HCT116 (cell line): ENCODE results near the gene CFAP46.

Source experiments
- CTCF ChIP-seq, 3 experiments: fragments of 200-600 bp in 1 of 3; sonication (generic) in 1 of 3; IDR thresholded peaks in 2 of 3; conservative IDR thresholded peaks in 1 of 3; 2 replicates each; pipeline ENCODE4 v1.5.1; 2012 to 2017; ENCODE audit warnings: low read depth in 2 of 3, low read length in 2 of 3, antibody characterized with exemption in 1 of 3, borderline replicate concordance in 1 of 3, control low read depth in 1 of 3, mild to moderate bottlenecking in 1 of 3, mixed read lengths in 1 of 3, mixed run types in 1 of 3, moderate library complexity in 1 of 3; ENCODE audit not compliant: insufficient read depth in 1 of 3
- EZH2 ChIP-seq: fragments of 200-600 bp; sonication (generic); IDR thresholded peaks from 2 replicates; pipeline ENCODE4 v1.6.1; 2017; ENCODE audit warnings: antibody characterized with exemption, mixed run types
- POLR2A ChIP-seq: IDR thresholded peaks from 2 replicates; pipeline ENCODE4 v1.7.0; 2011; ENCODE audit warnings: borderline replicate concordance; ENCODE audit not compliant: insufficient read depth, insufficient read length; ENCODE audit errors: extremely low read depth
- YY1 ChIP-seq: IDR thresholded peaks from 2 replicates; pipeline ENCODE4 v1.6.1; 2011; ENCODE audit warnings: low read length, low read depth, moderate library complexity, mild to moderate bottlenecking; ENCODE audit not compliant: insufficient replicate concordance; ENCODE audit errors: extremely low read depth
- TF ChIP-seq, protein P1 (sequence below): IDR thresholded peaks from 2 replicates; pipeline ENCODE4 v1.6.1; 2011; ENCODE audit warnings: mild to moderate bottlenecking, low read length, moderate library complexity; ENCODE audit not compliant: insufficient replicate concordance; ENCODE audit errors: extremely low read depth

- no peak for TF ChIP-seq POLR2A
- TF ChIP-seq, protein P1, sequence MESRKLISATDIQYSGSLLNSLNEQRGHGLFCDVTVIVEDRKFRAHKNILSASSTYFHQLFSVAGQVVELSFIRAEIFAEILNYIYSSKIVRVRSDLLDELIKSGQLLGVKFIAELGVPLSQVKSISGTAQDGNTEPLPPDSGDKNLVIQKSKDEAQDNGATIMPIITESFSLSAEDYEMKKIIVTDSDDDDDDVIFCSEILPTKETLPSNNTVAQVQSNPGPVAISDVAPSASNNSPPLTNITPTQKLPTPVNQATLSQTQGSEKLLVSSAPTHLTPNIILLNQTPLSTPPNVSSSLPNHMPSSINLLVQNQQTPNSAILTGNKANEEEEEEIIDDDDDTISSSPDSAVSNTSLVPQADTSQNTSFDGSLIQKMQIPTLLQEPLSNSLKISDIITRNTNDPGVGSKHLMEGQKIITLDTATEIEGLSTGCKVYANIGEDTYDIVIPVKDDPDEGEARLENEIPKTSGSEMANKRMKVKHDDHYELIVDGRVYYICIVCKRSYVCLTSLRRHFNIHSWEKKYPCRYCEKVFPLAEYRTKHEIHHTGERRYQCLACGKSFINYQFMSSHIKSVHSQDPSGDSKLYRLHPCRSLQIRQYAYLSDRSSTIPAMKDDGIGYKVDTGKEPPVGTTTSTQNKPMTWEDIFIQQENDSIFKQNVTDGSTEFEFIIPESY = no peak
- no peak for TF ChIP-seq CTCF (IDR thresholded peaks at IDR 0.05 in 2 of 3, conservative IDR thresholded peaks at IDR 0.05 in 1 of 3; ENCODE audit: borderline replicate concordance in 1 of 3, insufficient read depth in 1 of 3, low read depth in 2 of 3, low read length in 2 of 3)
- no peak for TF ChIP-seq YY1
- TF ChIP-seq EZH2 = no peak
These were observed 8.9 kb downstream of the CFAP46 start for GRCh38 chr10:132933308-132934042.
